Subcutaneous abdominal adipose tissue (tissue), 5 donors: ENCODE results near the gene UST.
"Not testable (repeated sequence)": the region's sequence is repeated elsewhere in the genome, so short reads cannot be mapped to it uniquely, and the experiment has no call there.

Source experiments
- H3K27ac ChIP-seq: one replicate; pipeline ENCODE4 v1.7.0; 2013; ENCODE audit warnings: low read depth, mild to moderate bottlenecking, inconsistent platforms, low read length, moderate library complexity
- H3K27me3 ChIP-seq, 5 donors: one replicate each; pipeline ENCODE4 v1.7.0; 2013; ENCODE audit warnings: low read length in 5 of 5, inconsistent platforms in 1 of 5; ENCODE audit not compliant: control insufficient read depth in 5 of 5, insufficient read depth in 4 of 5
- H3K36me3 ChIP-seq, 5 donors: one replicate each; pipeline ENCODE4 v1.7.0; 2013; ENCODE audit warnings: low read length in 5 of 5; ENCODE audit not compliant: control insufficient read depth in 5 of 5, insufficient read depth in 5 of 5
- H3K4me1 ChIP-seq, 5 donors: one replicate each; pipeline ENCODE4 v1.7.0; 2013; ENCODE audit warnings: low read length in 5 of 5, mild to moderate bottlenecking in 3 of 5, moderate library complexity in 1 of 5; ENCODE audit not compliant: control insufficient read depth in 5 of 5, insufficient read depth in 5 of 5
- H3K4me3 ChIP-seq, 5 donors: one replicate each; pipeline ENCODE4 v1.7.0; 2013; ENCODE audit warnings: low read length in 5 of 5, low read depth in 1 of 5
- H3K9ac ChIP-seq, 5 donors: one replicate each; pipeline ENCODE4 v1.7.0; 2013; ENCODE audit warnings: low read length in 5 of 5, mild to moderate bottlenecking in 4 of 5, moderate library complexity in 3 of 5
- H3K9me3 ChIP-seq, 5 donors: one replicate each; pipeline ENCODE4 v1.7.0; 2013; ENCODE audit warnings: low read length in 5 of 5; ENCODE audit not compliant: control insufficient read depth in 5 of 5
- donor health status: healthy.
- donor health status: healthy.
- donor health status: healthy.
- donor health status: healthy.
- donor health status: healthy.

Gene UST

GRCh38 chr6:148747471-148748165, 788 bp downstream of the UST start:
- H3K27ac ChIP-seq: peak overlapping the region; percentile 49
- peak overlapping the region; percentile 33 to 72 (median 70) for H3K4me3 ChIP-seq
- peaks cover 2 to 25% (median 24%) of the 10 kb centered on the region in 5 donors for H3K4me1 ChIP-seq
- peaks cover 0 to 21% (median 13%) of the 10 kb centered on the region in 5 donors for H3K27me3 ChIP-seq
- H3K36me3 ChIP-seq: no peaks in the 10 kb centered on the region
- no peaks in the 10 kb centered on the region for H3K9me3 ChIP-seq
- peak overlapping the region in 3 of 5 donors; percentile 55 to 64 (median 58) for H3K9ac ChIP-seq

- H3K9me3 ChIP-seq: no peaks in the 10 kb centered on the region
- no peak overlapping the region for H3K9ac ChIP-seq
- H3K4me1 ChIP-seq: peaks cover 2 to 25% (median 24%) of the 10 kb centered on the region in 5 donors
- H3K36me3 ChIP-seq: no peaks in the 10 kb centered on the region
- peaks cover 0 to 18% (median 11%) of the 10 kb centered on the region in 5 donors for H3K27me3 ChIP-seq
- no peak overlapping the region for H3K4me3 ChIP-seq
- no peak overlapping the region for H3K27ac ChIP-seq
Measured at GRCh38 chr6:148749674-148750073, 2.8 kb downstream of the UST start.

GRCh38 chr6:148750838-148751792, 4.3 kb downstream of the UST start:
- peaks cover 0 to 17% (median 11%) of the 10 kb centered on the region in 5 donors for H3K27me3 ChIP-seq
- H3K36me3 ChIP-seq: no peaks in the 10 kb centered on the region
- no peak overlapping the region for H3K4me3 ChIP-seq
- no peak overlapping the region for H3K27ac ChIP-seq
- no peak overlapping the region for H3K9ac ChIP-seq
- no peaks in the 10 kb centered on the region for H3K9me3 ChIP-seq
- H3K4me1 ChIP-seq: peaks cover 0 to 20% (median 20%) of the 10 kb centered on the region in 5 donors

- H3K4me1 ChIP-seq: peaks cover 0 to 16% (median 16%) of the 10 kb centered on the region in 5 donors
- no peak overlapping the region for H3K27ac ChIP-seq
- H3K36me3 ChIP-seq: no peaks in the 10 kb centered on the region
- H3K9ac ChIP-seq: no peak overlapping the region
- H3K27me3 ChIP-seq: peaks cover 0 to 14% (median 11%) of the 10 kb centered on the region in 5 donors
- H3K4me3 ChIP-seq: no peak overlapping the region
- no peaks in the 10 kb centered on the region for H3K9me3 ChIP-seq
Measured at GRCh38 chr6:148751793-148752170, 5.0 kb downstream of the UST start.

GRCh38 chr6:148755379-148755778, 8.5 kb downstream of the UST start:
- H3K9me3 ChIP-seq, H3K27ac ChIP-seq, H3K9ac ChIP-seq, H3K4me3 ChIP-seq, H3K36me3 ChIP-seq, H3K27me3 ChIP-seq: not testable (repeated sequence)
- H3K4me1 ChIP-seq: peaks cover 0 to 12% (median 5%) of the 10 kb centered on the region in 5 donors

- no peaks in the 10 kb centered on the region for H3K36me3 ChIP-seq
- H3K9me3 ChIP-seq: no peaks in the 10 kb centered on the region
- H3K4me1 ChIP-seq: peaks cover 0 to 23% (median 20%) of the 10 kb centered on the region in 5 donors
- no peak overlapping the region for H3K4me3 ChIP-seq
- H3K27me3 ChIP-seq: peaks cover 0 to 4% (median 0%) of the 10 kb centered on the region in 5 donors
- H3K27ac ChIP-seq: no peak overlapping the region
- no peak overlapping the region for H3K9ac ChIP-seq
Measured at GRCh38 chr6:148757944-148758480, 11.2 kb downstream of the UST start.

GRCh38 chr6:148758492-148758891, 11.7 kb downstream of the UST start:
- Histone ChIP-seq H3K36me3 (no peaks in the 10 kb centered on the region), H3K27me3 (peaks cover 0 to 4% (median 0%) of the 10 kb centered on the region in 5 donors), H3K27ac (no peak overlapping the region), H3K4me3 (no peak overlapping the region), H3K4me1 (peaks cover 0 to 23% (median 20%) of the 10 kb centered on the region in 5 donors), H3K9me3 (no peaks in the 10 kb centered on the region), H3K9ac (no peak overlapping the region)

GRCh38 chr6:148760258-148760534, 13.4 kb downstream of the UST start:
- Histone ChIP-seq H3K27ac (no peak overlapping the region), H3K9ac (no peak overlapping the region), H3K4me3 (peak overlapping the region in 1 of 5 donors; percentile 14), H3K36me3 (no peaks in the 10 kb centered on the region), H3K9me3 (no peaks in the 10 kb centered on the region), H3K27me3 (peaks cover 0 to 4% (median 0%) of the 10 kb centered on the region in 5 donors), H3K4me1 (peaks cover 0 to 23% (median 20%) of the 10 kb centered on the region in 5 donors)

- Histone ChIP-seq H3K9me3 (no peaks in the 10 kb centered on the region), H3K4me3 (peak overlapping the region; percentile 19 to 61 (median 44)), H3K36me3 (no peaks in the 10 kb centered on the region), H3K27ac (peak overlapping the region; percentile 47), H3K27me3 (peaks cover 0 to 4% (median 0%) of the 10 kb centered on the region in 5 donors), H3K4me1 (peaks cover 0 to 23% (median 20%) of the 10 kb centered on the region in 5 donors), H3K9ac (peak overlapping the region in 1 of 5 donors; percentile 59)
Measured at GRCh38 chr6:148760568-148761526, 14.0 kb downstream of the UST start.
